Nephron (organoid): Measurements from ENCODE around the gene CCDC191.

Experiments
- H3K27ac Mint-ChIP-seq, 3 experiments: 2 replicates each; pipeline ENCODE4 v1.8.0; 2020; ENCODE audit warnings: mixed read lengths in 3 of 3, mild to moderate bottlenecking in 2 of 3, moderate library complexity in 1 of 3
- H3K27me3 Mint-ChIP-seq: 2 replicates; pipeline ENCODE4 v1.8.0; 2021; ENCODE audit warnings: low read depth, mild to moderate bottlenecking, moderate library complexity, mixed read lengths
- H3K36me3 Mint-ChIP-seq: 2 replicates; pipeline ENCODE4 v1.8.0; 2020; ENCODE audit warnings: low read depth, mixed read lengths
- H3K4me1 Mint-ChIP-seq: 2 replicates; pipeline ENCODE4 v1.8.0; 2020; ENCODE audit warnings: mixed read lengths
- H3K4me3 Mint-ChIP-seq, 3 experiments: 2 replicates each; pipeline ENCODE4 v1.8.0; 2020; ENCODE audit warnings: mild to moderate bottlenecking in 3 of 3, mixed read lengths in 3 of 3, moderate library complexity in 2 of 3
- H3K9me3 Mint-ChIP-seq: 2 replicates; pipeline ENCODE4 v1.8.0; 2020; ENCODE audit warnings: mixed read lengths
- CTCF ChIP-seq, 3 experiments: fragments of 200-600 bp; sonication (generic); IDR thresholded peaks; one replicate each; pipeline ENCODE4 v1.5.0; 2021; ENCODE audit warnings: antibody characterized with exemption in 3 of 3; ENCODE audit not compliant: unreplicated experiment in 3 of 3

The CCDC191 gene

GRCh38 chr3:114033721-114034120 is 22.6 kb downstream of the CCDC191 start:
- Mint-ChIP-seq H3K36me3 (peaks cover 27% of the 10 kb centered on the region), H3K9me3 (no peaks in the 10 kb centered on the region), H3K27me3 (no peaks in the 10 kb centered on the region), H3K27ac (no peak overlapping the region), H3K4me1 (no peaks in the 10 kb centered on the region), H3K4me3 (no peak overlapping the region)
- TF ChIP-seq CTCF (IDR thresholded peaks at IDR 0.05; ENCODE audit: unreplicated experiment in 3 of 3) = no peak

GRCh38 chr3:114026331-114026730 is 30.0 kb downstream of the CCDC191 start:
- no peak for TF ChIP-seq CTCF (IDR thresholded peaks at IDR 0.05; ENCODE audit: unreplicated experiment in 3 of 3)
- no peak overlapping the region for H3K4me3 Mint-ChIP-seq
- H3K9me3 Mint-ChIP-seq = no peaks in the 10 kb centered on the region
- peaks cover 22% of the 10 kb centered on the region for H3K36me3 Mint-ChIP-seq
- no peaks in the 10 kb centered on the region for H3K27me3 Mint-ChIP-seq
- H3K4me1 Mint-ChIP-seq = no peaks in the 10 kb centered on the region
- peak overlapping the region in 1 of 3 experiments; percentile 3 for H3K27ac Mint-ChIP-seq

- no peak for TF ChIP-seq CTCF (IDR thresholded peaks at IDR 0.05; ENCODE audit: unreplicated experiment in 3 of 3)
- H3K27ac Mint-ChIP-seq = peak overlapping the region; percentile 5 to 63 (median 14)
- H3K4me3 Mint-ChIP-seq = no peak overlapping the region
- H3K4me1 Mint-ChIP-seq = no peaks in the 10 kb centered on the region
- H3K36me3 Mint-ChIP-seq = peaks cover 18% of the 10 kb centered on the region
- no peaks in the 10 kb centered on the region for H3K9me3 Mint-ChIP-seq
- H3K27me3 Mint-ChIP-seq = no peaks in the 10 kb centered on the region
Observed at GRCh38 chr3:114025451-114025850, 30.9 kb downstream of the CCDC191 start.

GRCh38 chr3:114022145-114022802 is 34.1 kb downstream of the CCDC191 start:
- Mint-ChIP-seq H3K9me3 (no peaks in the 10 kb centered on the region), H3K27ac (no peak overlapping the region), H3K4me1 (no peaks in the 10 kb centered on the region), H3K27me3 (no peaks in the 10 kb centered on the region), H3K36me3 (peaks cover 14% of the 10 kb centered on the region), H3K4me3 (no peak overlapping the region)
- TF ChIP-seq CTCF (IDR thresholded peaks at IDR 0.05; ENCODE audit: unreplicated experiment in 3 of 3) = no peak

- TF ChIP-seq CTCF (IDR thresholded peaks at IDR 0.05; ENCODE audit: unreplicated experiment in 3 of 3) = no peak
- H3K27me3 Mint-ChIP-seq = no peaks in the 10 kb centered on the region
- no peak overlapping the region for H3K27ac Mint-ChIP-seq
- no peaks in the 10 kb centered on the region for H3K4me1 Mint-ChIP-seq
- H3K9me3 Mint-ChIP-seq = no peaks in the 10 kb centered on the region
- H3K4me3 Mint-ChIP-seq = no peak overlapping the region
- peaks cover 14% of the 10 kb centered on the region for H3K36me3 Mint-ChIP-seq
Observed at GRCh38 chr3:114020907-114021306, 35.4 kb downstream of the CCDC191 start.

GRCh38 chr3:114019486-114019885 is 36.8 kb downstream of the CCDC191 start:
- Mint-ChIP-seq H3K36me3 (peaks cover 3% of the 10 kb centered on the region), H3K27me3 (no peaks in the 10 kb centered on the region), H3K4me1 (no peaks in the 10 kb centered on the region), H3K4me3 (no peak overlapping the region), H3K9me3 (no peaks in the 10 kb centered on the region), H3K27ac (no peak overlapping the region)
- no peak for TF ChIP-seq CTCF (IDR thresholded peaks at IDR 0.05; ENCODE audit: unreplicated experiment in 3 of 3)
